Common myeloid progenitor, CD34-positive (primary cell): ENCODE results near the gene VPS11.

Experiments used
- CTCF ChIA-PET: fragments of 350-600 bp; sonication (Branson Sonifier 250); formaldehyde crosslinking; loops from one replicate; lab custom pipeline; 2021; ENCODE audit warnings: antibody characterized with exemption; lab: Charles Lee
- POLR2A ChIA-PET: fragments of 350-600 bp; sonication (Branson Sonifier 250); formaldehyde crosslinking; loops from one replicate; lab custom pipeline; 2021; ENCODE audit warnings: antibody characterized with exemption; lab: Charles Lee
- DNase-seq, 3 donors: peaks; one replicate each; pipeline versions ENCODE4 v3.0.0 to v3.0.0-alpha.2; 2013
- H3K27ac ChIP-seq, 2 experiments: 1 replicate in 1 of 2; 2 replicates in 1 of 2; pipeline ENCODE4 v1.7.0; 2013; ENCODE audit warnings: inconsistent platforms in 2 of 2, low read length in 2 of 2, mild to moderate bottlenecking in 2 of 2, low read depth in 1 of 2, moderate library complexity in 1 of 2; ENCODE audit not compliant: severe bottlenecking in 2 of 2, insufficient read depth in 1 of 2, poor library complexity in 1 of 2
- H3K27me3 ChIP-seq, 5 experiments: replicated peaks in 2 of 5; 1 replicate in 3 of 5; 2 replicates in 2 of 5; pipeline versions ENCODE4 v1.6.1 to v1.7.0; 2013; ENCODE audit warnings: low read length in 4 of 5, mild to moderate bottlenecking in 2 of 5, moderate library complexity in 2 of 5, inconsistent platforms in 1 of 5; ENCODE audit not compliant: insufficient read depth in 5 of 5, control insufficient read depth in 4 of 5
- H3K36me3 ChIP-seq, 4 experiments: 1 replicate in 2 of 4; 2 replicates in 2 of 4; pipeline versions ENCODE4 v1.6.1 to v1.7.0; 2013; ENCODE audit warnings: low read length in 3 of 4, control low read depth in 1 of 4, mild to moderate bottlenecking in 1 of 4; ENCODE audit not compliant: control insufficient read depth in 4 of 4, insufficient read depth in 4 of 4
- H3K4me1 ChIP-seq, 4 experiments: 1 replicate in 3 of 4; 2 replicates in 1 of 4; pipeline versions ENCODE4 v1.6.1 to v1.7.1; 2013; ENCODE audit warnings: low read length in 3 of 4, mild to moderate bottlenecking in 3 of 4, control low read depth in 1 of 4, inconsistent platforms in 1 of 4, moderate library complexity in 1 of 4; ENCODE audit not compliant: control insufficient read depth in 4 of 4, insufficient read depth in 4 of 4; ENCODE audit errors: control extremely low read depth in 1 of 4
- H3K4me3 ChIP-seq, 7 experiments: 1 replicate in 4 of 7; 2 replicates in 3 of 7; pipeline versions ENCODE4 v1.5.1 to v1.7.0; 2013; ENCODE audit warnings: mild to moderate bottlenecking in 7 of 7, low read length in 6 of 7, moderate library complexity in 6 of 7, inconsistent platforms in 2 of 7, low read depth in 2 of 7, control low read depth in 1 of 7; ENCODE audit not compliant: insufficient read depth in 4 of 7, control insufficient read depth in 1 of 7; ENCODE audit errors: extremely low read depth in 1 of 7
- H3K9me3 ChIP-seq, 5 experiments: 1 replicate in 4 of 5; 2 replicates in 1 of 5; pipeline versions ENCODE4 v1.6.1 to v1.7.1; 2013; ENCODE audit warnings: low read length in 4 of 5, mild to moderate bottlenecking in 2 of 5, inconsistent platforms in 1 of 5, low read depth in 1 of 5, moderate library complexity in 1 of 5; ENCODE audit not compliant: control insufficient read depth in 4 of 5, insufficient read depth in 2 of 5; ENCODE audit errors: control extremely low read depth in 1 of 5
- WGBS: methylation state at CpG from one replicate; pipeline ENCODE4 v1.1.5; 2013; ENCODE audit not compliant: insufficient coverage; 5-methylcytosine and 5-hydroxymethylcytosine counted together

VPS11 gene

GRCh38 chr11:119046489-119046888 is 21.1 kb upstream of the VPS11 start:
- no peaks in the 10 kb centered on the region for H3K27me3 ChIP-seq

GRCh38 chr11:119047205-119047604 is 20.4 kb upstream of the VPS11 start:
- WGBS, result 97% methylated on average over 6 of the region's 6 CpGs
- ChIA-PET POLR2A (interaction anchor here (0.6 to 2.2 kb wide), 2 partner anchors 10 to 45 kb away, joined by 3 to 13 read pairs; partner anchors contain the start of gene HYOU1), CTCF (interaction anchor here (1.2 to 3.9 kb wide), 5 partner anchors 9 to 23 kb away, joined by 3 to 19 read pairs (median 4); partner anchors contain the start of gene SLC37A4)
- no peak overlapping the region for H3K27ac ChIP-seq
- H3K27me3 ChIP-seq, result no peaks in the 10 kb centered on the region
- H3K4me3 ChIP-seq, result no peak overlapping the region
- peaks cover 9 to 73% (median 57%) of the 10 kb centered on the region in 4 experiments for H3K36me3 ChIP-seq
- no peaks in the 10 kb centered on the region for H3K4me1 ChIP-seq
- H3K9me3 ChIP-seq, result no peaks in the 10 kb centered on the region
- no peak for DNase-seq

More at GRCh38 chr11:119046489-119046888, 21.1 kb upstream of the VPS11 start:
- ChIA-PET POLR2A (interaction anchor here (0.6 to 2.2 kb wide), 2 partner anchors 11 to 44 kb away, joined by 3 to 13 read pairs; partner anchors contain the start of gene HYOU1), CTCF (interaction anchor here (1.3 to 4.8 kb wide), 4 partner anchors 8 to 16 kb away, joined by 3 to 36 read pairs (median 12); partner anchors contain the start of genes HYOU1 and SLC37A4)
- no peaks in the 10 kb centered on the region for H3K9me3 ChIP-seq
- H3K4me1 ChIP-seq, result no peaks in the 10 kb centered on the region
- WGBS, result 100% methylated on average over 4 of the region's 6 CpGs
- H3K36me3 ChIP-seq, result peaks cover 9 to 66% (median 50%) of the 10 kb centered on the region in 4 experiments
- no peak overlapping the region for H3K27ac ChIP-seq
- no peak for DNase-seq
- no peak overlapping the region for H3K4me3 ChIP-seq

- ChIA-PET POLR2A (interaction anchor here (2.2 kb wide), 1 partner anchor 9 kb away, joined by 13 read pairs; the partner anchor contains the start of gene HYOU1), CTCF (interaction anchor here (1.7 to 3.9 kb wide), 4 partner anchors 8 to 46 kb away, joined by 7 to 19 read pairs (median 8); partner anchors contain the start of gene SLC37A4)
- DNase-seq, result no peak
- H3K27ac ChIP-seq, result no peak overlapping the region
- WGBS, result 86% methylated on average over 5 of the region's 9 CpGs
- H3K4me1 ChIP-seq, result no peaks in the 10 kb centered on the region
- no peak overlapping the region for H3K4me3 ChIP-seq
- no peaks in the 10 kb centered on the region for H3K9me3 ChIP-seq
- no peaks in the 10 kb centered on the region for H3K27me3 ChIP-seq
- H3K36me3 ChIP-seq, result peaks cover 11 to 87% (median 71%) of the 10 kb centered on the region in 4 experiments
Measured at GRCh38 chr11:119048644-119049043, 19.0 kb upstream of the VPS11 start.

- 94% methylated on average over 2 of the region's 7 CpGs for WGBS
- ChIA-PET POLR2A (no interaction called here), CTCF (interaction anchor here (1.7 to 2.4 kb wide), 3 partner anchors 7 to 46 kb away, joined by 7 to 10 read pairs (median 7); a partner anchor contains a TSS)
- no peaks in the 10 kb centered on the region for H3K4me1 ChIP-seq
- H3K27me3 ChIP-seq, result no peaks in the 10 kb centered on the region
- H3K9me3 ChIP-seq, result no peaks in the 10 kb centered on the region
- DNase-seq, result no peak
- H3K27ac ChIP-seq, result no peak overlapping the region
- H3K36me3 ChIP-seq, result peaks cover 14 to 91% (median 74%) of the 10 kb centered on the region in 4 experiments
- no peak overlapping the region for H3K4me3 ChIP-seq
Measured at GRCh38 chr11:119049081-119049480, 18.5 kb upstream of the VPS11 start.

GRCh38 chr11:119051440-119052162 is 16.0 kb upstream of the VPS11 start:
- Histone ChIP-seq H3K4me3 (no peak overlapping the region), H3K36me3 (peaks cover 17 to 87% (median 71%) of the 10 kb centered on the region in 4 experiments), H3K4me1 (peaks cover 2 to 12% (median 10%) of the 10 kb centered on the region in 4 experiments), H3K27me3 (no peaks in the 10 kb centered on the region), H3K9me3 (no peaks in the 10 kb centered on the region), H3K27ac (no peak overlapping the region)
- ChIA-PET CTCF (interaction anchor here (0.6 to 1.6 kb wide), 4 partner anchors 13 to 774 kb away, joined by 3 to 7 read pairs (median 4); no protein-coding TSS in a partner anchor), POLR2A (no interaction called here)
- WGBS, result 99% methylated on average over 9 of the region's 17 CpGs
- no peak for DNase-seq

GRCh38 chr11:119052163-119052814 is 15.3 kb upstream of the VPS11 start:
- no peaks in the 10 kb centered on the region for H3K27me3 ChIP-seq
- DNase-seq, result no peak
- ChIA-PET POLR2A (no interaction called here), CTCF (interaction anchor here (1.0 to 5.1 kb wide), 3 partner anchors 8 to 42 kb away, joined by 3 to 36 read pairs (median 7); no protein-coding TSS in a partner anchor)
- peaks cover 2 to 12% (median 10%) of the 10 kb centered on the region in 4 experiments for H3K4me1 ChIP-seq
- no peaks in the 10 kb centered on the region for H3K9me3 ChIP-seq
- 98% methylated on average over 20 of the region's 23 CpGs for WGBS
- peaks cover 15 to 81% (median 68%) of the 10 kb centered on the region in 4 experiments for H3K36me3 ChIP-seq
- no peak overlapping the region for H3K4me3 ChIP-seq
- H3K27ac ChIP-seq, result no peak overlapping the region
